ENCODE data around the gene NKIRAS2. TPM values are rescaled to one million over a fixed set of nuclear protein-coding genes. Genes with fewer than 3 reads are reported as not detected.

Gene NKIRAS2
- total and polyA plus RNA-seq, 2 of the 13 experiments (the other 11 are each of a cell fraction or from before 2014, with no cell fraction given): 27.9 to 42.0 TPM

DNA sequence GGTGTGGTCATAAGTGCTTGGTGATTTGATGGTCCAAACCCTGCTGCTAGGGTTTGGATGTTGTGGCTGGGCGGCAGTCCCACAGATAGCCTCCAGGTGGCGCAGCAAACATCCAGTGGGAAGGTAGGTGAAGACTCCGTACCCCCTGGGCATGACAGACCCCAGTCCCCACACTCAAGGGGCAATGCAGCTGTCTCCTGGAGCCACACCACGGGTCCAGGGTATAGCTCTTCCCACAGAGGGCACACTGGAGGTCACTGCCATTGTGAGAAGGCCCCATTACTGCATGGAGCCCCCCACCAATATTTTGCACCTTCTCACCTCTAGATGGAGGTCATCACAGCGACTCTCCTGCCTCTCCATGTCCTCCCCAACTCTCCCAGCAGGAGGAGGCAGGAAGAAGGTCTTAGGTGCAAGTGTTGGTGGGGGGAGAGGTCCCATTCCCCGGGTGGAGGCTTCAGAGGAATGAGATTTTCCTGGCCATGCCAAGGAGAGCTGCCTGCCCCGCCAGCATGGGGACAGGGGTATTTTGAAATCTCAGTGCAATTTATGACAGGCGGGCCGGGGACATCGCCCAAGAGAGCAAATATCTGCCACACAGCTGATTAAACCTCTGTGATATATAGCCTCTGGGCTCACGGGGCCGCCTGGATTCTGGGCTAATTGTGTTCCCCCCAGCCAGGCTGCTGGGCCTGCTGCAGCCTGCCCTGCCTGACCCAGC is 47.6 kb downstream of the NKIRAS2 start (continued):
- TF ChIP-seq HNRNPUL1 (IDR thresholded peaks at IDR 0.05; ENCODE audit: low read depth, low read length) (no peak), MTF2 (CRISPR knock-in tag; IDR thresholded peaks at IDR 0.05; ENCODE audit: borderline replicate concordance) (no peak), ZNF619 (CRISPR knock-in tag; IDR thresholded peaks at IDR 0.05) (no peak), DMAP1 (CRISPR knock-in tag; IDR thresholded peaks at IDR 0.05) (0 out of 2 replicates have a peak, but pooled peaks have one; percentile 38), ZNF775 (CRISPR knock-in tag; IDR thresholded peaks at IDR 0.05; ENCODE audit: borderline replicate concordance) (no peak), MED8 (CRISPR knock-in tag; IDR thresholded peaks at IDR 0.05; ENCODE audit: insufficient replicate concordance) (no peak), ATF7 (IDR thresholded peaks at IDR 0.05) (no peak), ATF7 (CRISPR knock-in tag; IDR thresholded peaks at IDR 0.05) (no peak), CHD4 (IDR thresholded peaks at IDR 0.05; ENCODE audit: borderline replicate concordance, low read length) (no peak), ZNF121 (CRISPR knock-in tag; IDR thresholded peaks at IDR 0.05) (no peak), IKZF1 (IDR thresholded peaks at IDR 0.05) (no peak), SIX1 (CRISPR knock-in tag; IDR thresholded peaks at IDR 0.05; ENCODE audit: borderline replicate concordance) (no peak), ZNF556 (CRISPR knock-in tag; IDR thresholded peaks at IDR 0.05; ENCODE audit: borderline replicate concordance) (no peak), PPARG (CRISPR knock-in tag; conservative IDR thresholded peaks at IDR 0.05) (no peak), TBP (CRISPR knock-in tag; IDR thresholded peaks at IDR 0.05) (no peak), GFI1 (CRISPR knock-in tag; IDR thresholded peaks at IDR 0.05; ENCODE audit: borderline replicate concordance) (peak; percentile 45; the same call in 1 of the 2 replicates), ARNT (IDR thresholded peaks at IDR 0.05) (no peak), FOXM1 (CRISPR knock-in tag; IDR thresholded peaks at IDR 0.05) (no peak)
- TF ChIP-seq, protein P1, sequence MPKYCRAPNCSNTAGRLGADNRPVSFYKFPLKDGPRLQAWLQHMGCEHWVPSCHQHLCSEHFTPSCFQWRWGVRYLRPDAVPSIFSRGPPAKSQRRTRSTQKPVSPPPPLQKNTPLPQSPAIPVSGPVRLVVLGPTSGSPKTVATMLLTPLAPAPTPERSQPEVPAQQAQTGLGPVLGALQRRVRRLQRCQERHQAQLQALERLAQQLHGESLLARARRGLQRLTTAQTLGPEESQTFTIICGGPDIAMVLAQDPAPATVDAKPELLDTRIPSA (CRISPR knock-in tag; IDR thresholded peaks at IDR 0.05; ENCODE audit: borderline replicate concordance): no peak
- TF ChIP-seq, protein P2, sequence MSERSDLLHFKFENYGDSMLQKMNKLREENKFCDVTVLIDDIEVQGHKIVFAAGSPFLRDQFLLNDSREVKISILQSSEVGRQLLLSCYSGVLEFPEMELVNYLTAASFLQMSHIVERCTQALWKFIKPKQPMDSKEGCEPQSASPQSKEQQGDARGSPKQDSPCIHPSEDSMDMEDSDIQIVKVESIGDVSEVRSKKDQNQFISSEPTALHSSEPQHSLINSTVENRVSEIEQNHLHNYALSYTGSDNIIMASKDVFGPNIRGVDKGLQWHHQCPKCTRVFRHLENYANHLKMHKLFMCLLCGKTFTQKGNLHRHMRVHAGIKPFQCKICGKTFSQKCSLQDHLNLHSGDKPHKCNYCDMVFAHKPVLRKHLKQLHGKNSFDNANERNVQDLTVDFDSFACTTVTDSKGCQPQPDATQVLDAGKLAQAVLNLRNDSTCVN (CRISPR knock-in tag; IDR thresholded peaks at IDR 0.05; ENCODE audit: borderline replicate concordance): 0 out of 2 replicates have a peak, but pooled peaks have one; percentile 23
- TF ChIP-seq, protein P3, sequence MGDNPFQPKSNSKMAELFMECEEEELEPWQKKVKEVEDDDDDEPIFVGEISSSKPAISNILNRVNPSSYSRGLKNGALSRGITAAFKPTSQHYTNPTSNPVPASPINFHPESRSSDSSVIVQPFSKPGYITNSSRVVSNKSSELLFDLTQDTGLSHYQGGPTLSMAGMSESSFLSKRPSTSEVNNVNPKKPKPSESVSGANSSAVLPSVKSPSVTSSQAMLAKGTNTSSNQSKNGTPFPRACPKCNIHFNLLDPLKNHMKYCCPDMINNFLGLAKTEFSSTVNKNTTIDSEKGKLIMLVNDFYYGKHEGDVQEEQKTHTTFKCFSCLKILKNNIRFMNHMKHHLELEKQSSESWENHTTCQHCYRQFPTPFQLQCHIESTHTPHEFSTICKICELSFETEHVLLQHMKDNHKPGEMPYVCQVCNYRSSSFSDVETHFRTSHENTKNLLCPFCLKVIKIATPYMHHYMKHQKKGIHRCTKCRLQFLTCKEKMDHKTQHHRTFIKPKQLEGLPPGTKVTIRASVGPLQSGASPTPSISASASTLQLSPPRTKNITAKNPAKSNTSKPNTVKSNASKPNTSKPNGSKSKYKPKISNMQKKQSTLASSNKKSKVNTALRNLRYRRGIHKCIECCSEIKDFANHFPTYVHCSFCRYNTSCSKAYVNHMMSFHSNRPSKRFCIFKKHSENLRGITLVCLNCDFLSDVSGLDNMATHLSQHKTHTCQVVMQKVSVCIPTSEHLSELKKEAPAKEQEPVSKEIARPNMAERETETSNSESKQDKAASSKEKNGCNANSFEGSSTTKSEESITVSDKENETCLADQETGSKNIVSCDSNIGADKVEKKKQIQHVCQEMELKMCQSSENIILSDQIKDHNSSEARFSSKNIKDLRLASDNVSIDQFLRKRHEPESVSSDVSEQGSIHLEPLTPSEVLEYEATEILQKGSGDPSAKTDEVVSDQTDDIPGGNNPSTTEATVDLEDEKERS (CRISPR knock-in tag; IDR thresholded peaks at IDR 0.05): no peak
- TF ChIP-seq, protein P4, sequence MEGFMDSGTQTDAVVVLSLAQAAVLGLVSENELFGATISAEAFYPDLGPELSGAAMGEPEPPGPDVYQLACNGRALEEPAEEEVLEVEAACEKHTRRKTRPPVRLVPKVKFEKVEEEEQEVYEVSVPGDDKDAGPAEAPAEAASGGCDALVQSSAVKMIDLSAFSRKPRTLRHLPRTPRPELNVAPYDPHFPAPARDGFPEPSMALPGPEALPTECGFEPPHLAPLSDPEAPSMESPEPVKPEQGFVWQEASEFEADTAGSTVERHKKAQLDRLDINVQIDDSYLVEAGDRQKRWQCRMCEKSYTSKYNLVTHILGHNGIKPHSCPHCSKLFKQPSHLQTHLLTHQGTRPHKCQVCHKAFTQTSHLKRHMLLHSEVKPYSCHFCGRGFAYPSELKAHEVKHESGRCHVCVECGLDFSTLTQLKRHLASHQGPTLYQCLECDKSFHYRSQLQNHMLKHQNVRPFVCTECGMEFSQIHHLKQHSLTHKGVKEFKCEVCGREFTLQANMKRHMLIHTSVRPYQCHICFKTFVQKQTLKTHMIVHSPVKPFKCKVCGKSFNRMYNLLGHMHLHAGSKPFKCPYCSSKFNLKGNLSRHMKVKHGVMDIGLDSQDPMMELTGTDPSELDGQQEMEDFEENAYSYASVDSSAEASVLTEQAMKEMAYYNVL (CRISPR knock-in tag; IDR thresholded peaks at IDR 0.05; ENCODE audit: borderline replicate concordance): no peak
- TF ChIP-seq, protein P5, sequence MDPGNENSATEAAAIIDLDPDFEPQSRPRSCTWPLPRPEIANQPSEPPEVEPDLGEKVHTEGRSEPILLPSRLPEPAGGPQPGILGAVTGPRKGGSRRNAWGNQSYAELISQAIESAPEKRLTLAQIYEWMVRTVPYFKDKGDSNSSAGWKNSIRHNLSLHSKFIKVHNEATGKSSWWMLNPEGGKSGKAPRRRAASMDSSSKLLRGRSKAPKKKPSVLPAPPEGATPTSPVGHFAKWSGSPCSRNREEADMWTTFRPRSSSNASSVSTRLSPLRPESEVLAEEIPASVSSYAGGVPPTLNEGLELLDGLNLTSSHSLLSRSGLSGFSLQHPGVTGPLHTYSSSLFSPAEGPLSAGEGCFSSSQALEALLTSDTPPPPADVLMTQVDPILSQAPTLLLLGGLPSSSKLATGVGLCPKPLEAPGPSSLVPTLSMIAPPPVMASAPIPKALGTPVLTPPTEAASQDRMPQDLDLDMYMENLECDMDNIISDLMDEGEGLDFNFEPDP (CRISPR knock-in tag; conservative IDR thresholded peaks at IDR 0.05): no peak

Data from HepG2 (cell line).